GM21528 (cell line): Measurements from ENCODE around the gene TRAF7.

Experiments used
- ATAC-seq: cut with Tn5 transposase; IDR thresholded peaks from one replicate; pipeline ENCODE4 v1.9.1; 2021; ENCODE audit warnings: mild to moderate bottlenecking, moderate library complexity; ENCODE audit not compliant: unreplicated experiment, low FRiP score

TRAF7 gene

DNA sequence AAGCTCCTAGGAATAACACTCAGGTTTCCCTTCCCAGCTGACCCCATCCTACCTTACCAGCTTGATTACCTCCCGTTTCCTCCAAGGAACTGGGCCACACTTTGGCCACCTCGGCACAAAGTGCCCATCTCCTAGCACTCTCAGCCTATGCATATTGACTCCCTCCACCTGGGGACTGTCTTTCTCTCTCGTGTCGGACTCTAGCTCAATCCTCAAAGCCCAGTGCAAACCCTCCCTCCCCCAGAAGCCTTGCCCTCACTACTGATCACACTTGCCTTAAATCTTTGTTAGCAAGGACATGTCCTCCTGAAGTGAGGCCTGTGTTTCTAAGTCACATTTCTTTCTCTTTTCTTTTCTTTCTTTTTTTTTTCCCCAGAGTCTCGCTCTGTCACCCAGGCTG is 9.7 kb upstream of the TRAF7 start:
- ATAC-seq: no peak

GRCh38 chr16:2147378-2147777 is 8.2 kb upstream of the TRAF7 start:
- no peak for ATAC-seq

DNA sequence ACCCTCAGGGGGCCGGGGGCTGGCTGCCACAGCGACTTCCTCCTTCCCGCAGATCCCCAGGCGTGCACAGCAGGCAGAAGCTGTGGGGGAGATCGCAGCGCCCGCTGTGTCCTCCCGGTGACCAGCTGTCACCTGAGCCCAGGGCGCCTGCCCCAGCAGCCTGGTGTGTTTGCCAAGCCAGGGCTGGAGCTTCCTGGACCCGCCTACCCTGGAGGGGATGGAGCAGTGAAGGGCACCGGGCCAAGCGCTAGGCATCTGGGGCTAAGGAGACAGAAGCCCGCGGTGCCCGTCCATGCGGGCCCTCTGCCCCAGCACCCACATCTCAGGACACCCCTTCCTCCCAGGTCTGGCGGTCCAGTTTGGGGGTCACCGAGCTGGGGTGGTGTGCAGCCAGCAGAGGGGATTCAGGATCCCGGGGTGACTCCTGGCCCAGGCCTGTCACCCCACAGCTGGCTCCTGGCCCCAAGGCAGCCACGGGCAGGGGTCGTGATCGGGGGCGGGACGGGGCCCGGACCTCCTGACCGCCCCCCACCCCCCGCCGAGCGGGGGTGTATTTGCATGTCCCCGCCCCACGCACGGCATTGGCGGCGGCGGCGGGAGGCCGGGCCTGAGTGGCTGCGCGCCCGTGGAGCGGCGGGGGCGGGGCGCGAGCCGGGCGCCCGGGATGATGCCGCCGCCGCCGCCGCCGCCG is 7.5 kb upstream of the TRAF7 start, which contains the start of gene RAB26:
RAB26 (plus strand) TSS at position 645 of the 691 bp plus-strand sequence. CDS start 159 bp downstream, outside the sequence.
- ATAC-seq: no peak

DNA sequence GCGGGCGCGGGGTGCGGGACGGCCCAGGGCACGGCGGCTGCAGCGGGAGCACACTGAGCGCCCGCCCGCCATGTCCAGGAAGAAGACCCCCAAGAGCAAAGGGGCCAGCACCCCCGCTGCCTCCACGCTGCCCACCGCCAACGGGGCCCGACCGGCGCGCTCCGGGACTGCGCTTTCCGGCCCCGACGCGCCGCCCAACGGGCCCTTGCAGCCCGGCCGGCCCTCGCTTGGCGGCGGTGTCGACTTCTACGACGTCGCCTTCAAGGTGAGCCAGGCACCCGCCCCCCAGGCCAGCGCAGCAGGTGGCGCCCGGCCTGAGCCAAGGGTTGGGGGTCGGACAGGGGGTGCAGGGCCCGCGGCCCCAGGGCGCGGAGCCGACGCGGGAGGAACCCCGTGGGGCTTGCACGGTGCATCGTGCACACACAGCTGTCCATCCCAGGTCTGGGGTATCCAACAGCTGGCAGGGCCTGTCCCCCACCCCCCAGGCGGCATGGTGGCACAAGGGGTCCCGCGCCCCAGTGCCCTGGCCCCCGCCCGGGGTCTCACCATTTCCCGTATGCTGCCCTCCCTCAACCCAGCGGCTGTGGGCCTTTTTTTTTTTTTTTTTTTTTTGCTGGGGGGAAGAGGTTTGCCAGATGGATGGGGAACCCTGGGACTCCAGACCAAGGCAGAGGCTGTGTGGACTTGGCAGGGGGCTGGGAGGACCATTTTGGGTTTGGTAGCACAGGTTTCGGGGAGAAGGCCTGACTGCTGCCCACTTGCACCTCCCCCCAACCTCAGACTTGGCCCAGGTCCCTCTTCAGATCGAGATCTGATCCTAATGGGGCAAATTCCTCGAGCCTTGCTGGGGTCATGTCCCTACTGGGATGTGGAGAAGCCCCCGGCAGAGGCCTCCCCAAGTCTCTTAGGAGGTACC is 6.6 kb upstream of the TRAF7 start:
- no peak for ATAC-seq

DNA sequence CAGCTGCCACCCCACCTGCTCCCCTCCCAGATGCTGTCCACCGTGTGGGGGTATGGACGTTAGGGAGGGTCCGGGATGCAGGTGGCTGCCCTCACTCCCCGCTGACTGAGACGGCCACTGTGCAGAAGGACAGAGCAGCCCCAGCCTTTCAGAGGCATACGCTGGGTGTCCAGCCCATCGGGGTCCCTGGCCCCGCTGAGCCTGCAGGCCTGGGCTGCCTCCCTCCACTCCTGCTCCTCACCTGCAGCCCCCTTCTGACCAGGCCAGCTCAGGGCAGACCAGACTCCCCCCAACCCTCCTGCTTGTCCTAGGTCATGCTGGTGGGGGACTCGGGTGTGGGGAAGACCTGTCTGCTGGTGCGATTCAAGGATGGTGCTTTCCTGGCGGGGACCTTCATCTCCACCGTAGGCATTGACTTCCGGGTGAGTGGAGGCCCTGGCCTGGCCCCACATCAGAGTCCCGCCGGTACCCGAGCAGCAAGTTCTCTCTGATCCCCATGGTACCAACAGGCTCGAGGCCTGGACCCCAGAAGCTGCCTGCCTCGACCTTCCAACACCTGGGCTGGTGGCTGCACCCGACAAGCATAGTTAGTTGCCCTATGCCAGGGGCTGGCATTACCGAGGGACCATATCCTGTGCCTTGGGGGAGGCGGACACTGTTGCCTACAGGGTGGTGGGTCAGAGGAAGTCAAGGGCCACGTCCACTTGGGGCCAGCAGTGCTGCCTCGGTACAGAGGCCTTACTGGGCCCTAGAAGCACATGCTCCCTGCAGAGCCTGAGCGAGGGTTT is 5.8 kb upstream of the TRAF7 start:
- no peak for ATAC-seq

DNA sequence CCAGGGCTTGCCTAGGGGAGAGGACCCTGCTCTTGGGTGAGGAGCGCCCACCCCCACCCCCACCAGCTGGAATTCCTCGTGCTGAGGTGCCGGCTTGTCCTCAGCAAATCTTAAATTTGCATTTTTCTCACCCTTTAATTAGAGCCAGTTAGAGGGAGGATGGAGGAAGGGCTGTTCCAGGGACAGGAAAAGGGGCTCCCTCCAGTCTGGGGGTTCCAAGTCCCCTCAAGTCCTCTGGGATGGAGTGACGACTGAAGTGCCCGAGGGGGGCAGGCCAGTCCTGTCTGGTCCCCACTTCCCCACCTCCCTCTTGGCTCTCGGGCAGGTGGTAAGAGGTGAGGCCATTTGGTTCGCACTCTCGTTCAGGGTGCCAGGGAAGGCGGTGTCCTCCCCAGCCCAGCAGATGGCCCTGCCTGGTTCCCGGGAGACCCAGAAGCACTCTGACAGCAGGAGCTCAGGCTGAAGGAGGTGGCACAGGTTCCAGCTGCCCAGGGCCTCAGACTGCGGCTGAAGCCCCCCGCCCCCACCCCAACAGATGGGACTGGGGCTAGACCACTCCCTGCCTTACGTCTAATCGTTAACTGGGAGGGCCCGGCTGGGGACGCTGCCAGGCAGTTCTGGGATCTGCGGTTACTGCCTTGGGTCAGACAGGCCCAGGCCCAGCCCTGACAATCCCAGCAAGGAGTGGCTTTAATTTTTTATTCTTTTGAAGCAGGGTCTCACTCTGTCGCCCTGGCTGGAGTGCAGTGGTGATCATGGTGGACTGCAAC is 5.0 kb upstream of the TRAF7 start:
- no peak for ATAC-seq

DNA sequence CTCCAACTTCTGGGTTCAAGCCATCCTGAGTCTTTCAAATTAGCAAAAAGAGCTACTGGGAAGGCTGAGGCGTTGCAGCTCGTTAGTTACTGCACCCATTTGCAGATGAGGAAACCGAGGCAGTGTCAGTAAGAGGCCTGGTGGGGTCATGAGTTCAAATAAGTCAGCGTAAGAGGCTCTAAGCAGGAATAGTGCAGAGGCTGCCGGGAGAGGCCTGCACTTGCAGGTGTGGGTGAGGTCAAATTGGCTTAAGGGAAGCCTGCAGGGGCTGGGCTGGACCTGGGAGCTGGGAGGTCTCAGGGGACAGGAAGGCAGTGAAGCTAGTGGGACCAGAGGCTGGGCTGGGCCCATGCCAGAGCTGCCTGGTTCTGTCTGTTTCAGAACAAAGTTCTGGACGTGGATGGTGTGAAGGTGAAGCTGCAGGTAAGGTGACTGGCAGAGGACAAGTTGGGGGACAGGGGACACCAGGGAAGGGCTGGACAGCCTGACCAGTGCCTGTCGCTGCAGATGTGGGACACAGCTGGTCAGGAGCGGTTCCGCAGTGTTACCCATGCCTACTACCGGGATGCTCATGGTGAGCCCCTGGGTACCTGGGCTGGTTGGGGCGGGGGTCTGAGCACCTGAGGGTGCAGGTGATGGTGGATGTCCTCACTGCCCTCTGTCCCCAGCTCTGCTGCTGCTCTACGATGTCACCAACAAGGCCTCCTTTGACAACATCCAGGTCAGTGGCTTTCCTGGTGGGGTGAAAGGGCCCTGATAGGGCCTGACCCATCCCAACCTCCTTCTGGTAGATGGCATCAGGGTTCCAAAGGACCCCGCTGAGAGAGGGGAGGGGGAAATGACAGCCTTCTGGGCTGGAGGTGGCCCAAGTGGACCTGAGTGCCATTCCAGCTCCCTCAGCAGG is 4.1 kb upstream of the TRAF7 start:
- no peak for ATAC-seq

- ATAC-seq: no peak
Measured at GRCh38 chr16:2152695-2153506, 2.7 kb upstream of the TRAF7 start.

- ATAC-seq: no peak
Measured at GRCh38 chr16:2154533-2155090, 970 bp upstream of the TRAF7 start.

DNA sequence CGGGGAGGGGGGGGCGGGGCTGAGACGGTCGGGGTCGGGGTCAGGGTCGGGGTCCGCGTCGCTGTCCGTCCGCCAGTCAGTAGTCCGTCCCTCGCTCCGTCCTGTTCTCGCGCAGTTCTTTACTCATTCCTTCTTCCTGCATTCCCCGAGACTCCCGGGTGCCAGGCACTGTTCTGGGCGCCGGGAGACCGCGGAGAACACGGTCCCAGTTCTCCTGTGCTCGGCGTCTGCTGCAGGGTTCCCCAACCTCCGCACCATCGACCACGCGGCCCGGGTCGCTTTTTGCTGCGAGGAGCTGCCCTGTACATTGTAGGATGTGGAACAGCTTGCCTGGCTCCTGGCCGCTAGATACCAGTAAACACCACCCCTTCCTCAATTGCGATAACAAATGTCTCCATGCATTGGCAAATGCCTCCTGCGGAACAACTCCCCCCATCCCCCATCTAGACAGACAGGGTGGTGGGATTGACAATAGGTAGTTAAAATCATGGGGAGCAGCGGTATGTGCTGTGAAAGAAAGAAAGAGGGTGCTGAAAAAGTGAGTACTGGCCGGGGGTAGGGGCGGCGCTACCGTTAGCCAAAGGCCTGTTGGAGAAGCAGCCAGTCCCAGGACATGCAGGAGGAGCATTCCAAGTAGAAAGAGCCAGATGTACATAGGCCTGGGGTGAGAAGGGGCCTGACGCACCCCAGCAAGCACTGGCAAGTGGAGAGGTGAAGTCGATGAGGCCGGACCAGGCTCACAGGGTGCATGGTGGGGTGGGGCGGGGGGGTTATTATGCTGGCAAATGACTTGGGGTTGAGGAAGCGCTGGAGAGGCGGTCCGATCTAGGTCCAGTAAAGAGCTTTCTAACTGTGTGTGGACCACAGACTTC is 631 bp downstream of the TRAF7 start:
- ATAC-seq: no peak

DNA sequence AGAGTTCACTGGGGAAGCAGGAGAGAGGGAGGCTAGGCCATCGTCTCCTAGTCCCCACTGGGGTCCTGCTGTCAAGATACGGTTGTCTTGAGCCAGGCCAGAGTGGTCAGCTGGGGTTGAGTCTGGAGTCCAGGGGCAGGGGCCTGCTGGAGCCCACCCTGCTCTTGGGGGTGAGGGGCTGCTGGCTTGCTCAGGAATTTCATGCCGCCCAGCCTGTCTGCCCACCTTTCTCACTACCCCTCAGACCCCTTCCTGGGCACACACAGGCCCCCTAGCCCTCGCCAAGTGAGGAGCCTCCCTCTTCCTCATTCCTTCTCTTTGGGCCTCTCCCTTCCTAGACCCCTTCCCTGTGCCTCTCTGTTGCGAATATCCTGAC is 1.3 kb downstream of the TRAF7 start:
- no peak for ATAC-seq

GRCh38 chr16:2157480-2158261 is 2.1 kb downstream of the TRAF7 start:
- ATAC-seq: no peak

DNA sequence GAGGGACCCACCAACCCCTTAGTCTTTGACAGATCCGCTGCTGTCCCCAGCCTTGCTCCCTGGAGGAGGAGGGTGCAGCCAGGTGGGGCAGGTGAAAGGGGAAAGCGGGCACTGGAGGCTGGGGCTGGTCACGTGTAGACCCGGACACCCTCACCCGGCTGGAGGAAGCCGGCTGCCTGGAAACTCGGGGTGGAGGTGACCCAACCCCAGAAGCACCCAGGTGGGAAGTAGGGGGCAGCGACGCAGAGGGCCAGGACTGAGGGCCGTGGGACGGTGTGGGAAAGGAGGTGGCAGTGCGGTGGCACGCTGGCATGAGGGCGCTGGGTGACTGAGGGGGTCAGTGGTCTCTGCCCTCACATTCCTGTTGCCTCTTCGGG is 2.7 kb downstream of the TRAF7 start:
- no peak for ATAC-seq

DNA sequence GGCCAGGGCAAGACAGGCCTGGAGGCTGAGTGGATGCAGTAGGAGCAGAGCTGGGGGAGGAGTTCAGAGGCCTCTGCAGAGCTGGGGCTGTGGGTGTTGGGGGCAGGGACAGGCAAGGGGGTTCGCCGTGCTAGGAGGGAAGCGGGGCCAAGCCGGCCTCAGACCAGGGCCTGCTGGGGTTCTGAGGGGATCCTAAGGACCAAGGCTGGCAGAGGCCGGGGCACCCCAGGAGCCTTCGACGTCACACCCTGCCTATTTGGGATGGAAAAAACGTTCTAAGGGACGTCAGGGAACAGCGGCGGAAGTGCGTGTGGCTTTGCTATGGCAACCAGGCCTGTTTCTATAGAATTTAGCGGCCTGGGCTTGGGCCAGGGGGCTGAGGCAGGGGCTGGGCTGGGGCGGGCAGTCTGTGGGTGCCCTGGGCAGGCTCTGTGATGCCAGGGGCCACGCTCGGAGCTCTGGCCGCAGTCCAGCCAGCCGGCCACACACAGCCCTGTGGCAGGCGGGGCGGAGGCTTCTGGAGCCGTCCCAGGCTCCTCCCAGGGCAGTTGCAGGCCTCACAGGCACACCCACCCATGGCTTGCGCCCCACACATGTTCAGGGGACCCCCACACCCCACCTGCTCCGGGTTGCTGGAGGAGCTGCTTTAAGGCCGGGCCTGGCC is 3.7 kb downstream of the TRAF7 start:
- ATAC-seq: no peak

DNA sequence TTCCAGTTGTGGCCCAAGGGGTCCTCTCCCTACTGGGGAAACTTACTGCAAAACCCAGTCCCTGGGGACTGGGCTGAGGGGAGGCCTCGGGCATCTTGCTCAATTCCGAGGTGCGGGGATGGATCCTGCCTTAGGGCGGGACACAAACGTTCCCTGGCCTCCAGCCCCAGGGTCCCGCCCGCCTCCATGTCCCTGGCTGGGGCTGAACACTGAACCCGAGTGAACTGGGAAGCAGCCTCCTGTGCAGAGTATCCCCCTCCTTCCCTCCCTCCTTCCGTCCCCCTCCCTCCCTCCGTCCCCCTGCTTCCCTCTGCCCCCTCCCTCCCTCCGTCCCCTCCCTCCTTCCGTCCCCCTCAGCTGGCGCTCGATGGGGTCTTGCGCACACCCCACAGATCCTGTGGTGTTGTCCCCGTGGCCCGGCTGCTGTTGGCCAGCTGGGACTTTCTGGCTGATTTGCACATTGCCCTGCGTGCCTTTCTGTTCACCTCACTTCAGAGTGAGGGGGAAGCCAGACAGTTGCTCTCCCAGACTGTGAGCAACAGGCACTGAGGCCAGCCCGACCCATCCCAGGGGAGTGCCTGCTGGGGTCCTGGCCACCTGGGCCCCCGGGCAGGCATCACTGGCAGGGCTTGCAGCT is 5.5 kb downstream of the TRAF7 start:
- no peak for ATAC-seq
